Fibroblast of pulmonary artery (primary cell): ENCODE measurements around the gene TYRP1.

Experiments used
- DNase-seq: peaks from one replicate; pipeline ENCODE4 v3.0.0-alpha.2; 2010; ENCODE audit warnings: low read depth
- H3K4me3 ChIP-seq: replicated peaks from 2 replicates; pipeline ENCODE4 v1.5.1; 2011; ENCODE audit warnings: low read depth, mild to moderate bottlenecking, control low read depth, low read length, moderate library complexity
- TF ChIP-seq, protein P1 (sequence below): IDR thresholded peaks from 2 replicates; pipeline ENCODE4 v1.5.1; 2011; ENCODE audit warnings: mild to moderate bottlenecking, control low read depth, low read length, inconsistent platforms; ENCODE audit errors: missing control alignments

TYRP1 gene

DNA sequence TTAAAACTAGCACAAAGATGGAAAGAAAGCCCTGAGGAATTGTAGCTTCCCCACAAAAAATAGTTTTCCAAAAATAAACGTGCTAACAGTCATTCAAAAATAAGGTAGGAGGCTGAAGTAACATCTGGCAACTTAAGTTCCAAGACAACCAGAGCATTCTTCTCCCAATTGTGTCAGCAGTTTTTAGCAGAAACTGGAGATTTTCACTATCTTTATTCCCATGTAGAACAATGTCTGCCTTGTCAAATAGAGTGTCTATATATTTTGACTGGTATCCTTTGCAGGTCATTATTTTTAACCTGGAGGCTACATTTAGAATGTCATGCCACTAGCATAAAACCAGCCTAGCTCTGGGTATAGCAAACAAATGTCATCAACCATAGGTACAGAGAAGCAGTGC is 10.8 kb downstream of the TYRP1 start:
- DNase-seq = no peak
- TF ChIP-seq, protein P1, sequence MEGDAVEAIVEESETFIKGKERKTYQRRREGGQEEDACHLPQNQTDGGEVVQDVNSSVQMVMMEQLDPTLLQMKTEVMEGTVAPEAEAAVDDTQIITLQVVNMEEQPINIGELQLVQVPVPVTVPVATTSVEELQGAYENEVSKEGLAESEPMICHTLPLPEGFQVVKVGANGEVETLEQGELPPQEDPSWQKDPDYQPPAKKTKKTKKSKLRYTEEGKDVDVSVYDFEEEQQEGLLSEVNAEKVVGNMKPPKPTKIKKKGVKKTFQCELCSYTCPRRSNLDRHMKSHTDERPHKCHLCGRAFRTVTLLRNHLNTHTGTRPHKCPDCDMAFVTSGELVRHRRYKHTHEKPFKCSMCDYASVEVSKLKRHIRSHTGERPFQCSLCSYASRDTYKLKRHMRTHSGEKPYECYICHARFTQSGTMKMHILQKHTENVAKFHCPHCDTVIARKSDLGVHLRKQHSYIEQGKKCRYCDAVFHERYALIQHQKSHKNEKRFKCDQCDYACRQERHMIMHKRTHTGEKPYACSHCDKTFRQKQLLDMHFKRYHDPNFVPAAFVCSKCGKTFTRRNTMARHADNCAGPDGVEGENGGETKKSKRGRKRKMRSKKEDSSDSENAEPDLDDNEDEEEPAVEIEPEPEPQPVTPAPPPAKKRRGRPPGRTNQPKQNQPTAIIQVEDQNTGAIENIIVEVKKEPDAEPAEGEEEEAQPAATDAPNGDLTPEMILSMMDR = no peak
- no peak overlapping the region for H3K4me3 ChIP-seq

GRCh38 chr9:12705738-12706391 is 12.7 kb downstream of the TYRP1 start:
- TF ChIP-seq, protein P1 = no peak
- no peak for DNase-seq
- H3K4me3 ChIP-seq = no peak overlapping the region

DNA sequence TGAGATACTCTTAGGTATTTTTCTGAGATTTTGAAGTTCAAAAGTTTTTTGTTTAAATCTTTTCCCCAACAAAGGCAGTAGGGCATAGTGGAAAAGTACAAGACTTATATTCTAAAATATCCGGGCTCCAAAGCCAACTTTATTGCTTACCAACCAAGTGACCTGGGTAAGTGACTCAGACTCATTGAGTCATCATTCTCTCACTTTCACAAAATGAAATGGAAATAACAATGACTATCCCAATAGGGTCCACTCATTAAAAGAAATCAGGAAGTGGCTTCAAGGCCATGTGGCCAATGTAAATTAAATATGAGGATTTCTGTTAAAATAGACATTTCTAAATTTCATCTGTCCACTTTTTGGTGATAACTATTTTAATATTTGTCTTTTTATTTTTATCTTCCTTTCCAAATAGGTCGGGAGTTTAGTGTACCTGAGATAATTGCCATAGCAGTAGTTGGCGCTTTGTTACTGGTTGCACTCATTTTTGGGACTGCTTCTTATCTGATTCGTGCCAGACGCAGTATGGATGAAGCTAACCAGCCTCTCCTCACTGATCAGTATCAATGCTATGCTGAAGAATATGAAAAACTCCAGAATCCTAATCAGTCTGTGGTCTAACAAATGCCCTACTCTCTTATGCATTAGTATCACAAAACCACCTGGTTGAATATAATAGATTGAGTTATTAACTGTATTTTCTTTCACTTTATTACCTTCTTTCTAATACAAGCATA is 15.5 kb downstream of the TYRP1 start:
- no peak overlapping the region for H3K4me3 ChIP-seq
- DNase-seq = peak; percentile 80
- TF ChIP-seq, protein P1 = no peak

DNA sequence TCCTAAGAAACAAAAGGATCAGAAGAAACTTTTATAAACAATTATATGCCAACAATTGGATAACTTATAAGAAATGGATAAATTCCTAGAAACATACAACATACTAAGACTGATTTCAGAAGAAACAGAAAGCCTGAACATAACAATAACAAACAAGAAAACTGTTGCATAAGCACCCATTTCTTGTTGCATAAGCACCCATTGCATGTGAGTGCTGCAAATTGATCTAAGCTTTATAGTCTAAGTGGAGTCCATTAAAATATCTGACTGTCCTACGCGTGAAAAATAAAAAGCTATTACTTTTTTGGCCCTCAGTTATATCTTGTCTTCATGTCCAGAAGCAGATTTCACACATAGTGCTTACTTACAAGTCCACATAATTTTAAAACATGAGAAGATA is 19.3 kb downstream of the TYRP1 start:
- no peak overlapping the region for H3K4me3 ChIP-seq
- TF ChIP-seq, protein P1 = no peak
- peak; percentile 35 for DNase-seq

DNA sequence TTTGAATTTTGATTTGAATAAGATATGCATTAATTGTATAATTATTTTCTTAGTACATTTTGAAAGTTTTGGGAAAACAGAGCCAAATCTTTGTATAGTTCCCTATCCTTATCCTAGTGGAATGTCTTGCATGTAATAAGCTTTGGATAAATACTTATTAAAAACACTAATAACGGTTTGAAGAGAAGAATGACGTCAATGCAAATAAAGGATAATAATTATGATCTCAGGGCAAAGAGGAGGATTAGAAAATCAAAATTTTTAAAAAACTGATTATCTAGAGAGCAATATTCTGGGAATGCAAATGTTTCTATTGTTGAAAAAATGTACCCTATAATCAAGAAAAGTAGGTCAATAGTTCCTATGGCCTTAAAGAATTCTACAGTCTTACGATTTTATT is 22.1 kb downstream of the TYRP1 start:
- no peak for DNase-seq
- TF ChIP-seq, protein P1 = no peak

GRCh38 chr9:12716823-12717600 is 23.8 kb downstream of the TYRP1 start:
- H3K4me3 ChIP-seq = no peak overlapping the region
- TF ChIP-seq, protein P1 = no peak
- no peak for DNase-seq

More for the DNA sequence above, 22.1 kb downstream of the TYRP1 start:
- H3K4me3 ChIP-seq = no peak overlapping the region
